Umbilical cord (tissue), 2 donors: ENCODE data around the gene HOXA9. TPM values are rescaled to one million over a fixed set of nuclear protein-coding genes. Genes with fewer than 3 reads are reported as not detected.

Experiments
- DNase-seq: peaks from one replicate; pipeline ENCODE4 v3.0.0-alpha.2; 2015; ENCODE audit warnings: low spot score
- total RNA-seq: library from RNA; depleted of rRNA; stranded (reverse); fragments of >200 nt; gene quantifications from one replicate; pipeline ENCODE4 v1.2.3, GENCODE V29; 2014; ENCODE audit warnings: low replicate concordance; ENCODE audit not compliant: insufficient read depth

The HOXA9 gene
- total RNA-seq, 1 donor from 2014 or later = 18.8 TPM

DNA sequence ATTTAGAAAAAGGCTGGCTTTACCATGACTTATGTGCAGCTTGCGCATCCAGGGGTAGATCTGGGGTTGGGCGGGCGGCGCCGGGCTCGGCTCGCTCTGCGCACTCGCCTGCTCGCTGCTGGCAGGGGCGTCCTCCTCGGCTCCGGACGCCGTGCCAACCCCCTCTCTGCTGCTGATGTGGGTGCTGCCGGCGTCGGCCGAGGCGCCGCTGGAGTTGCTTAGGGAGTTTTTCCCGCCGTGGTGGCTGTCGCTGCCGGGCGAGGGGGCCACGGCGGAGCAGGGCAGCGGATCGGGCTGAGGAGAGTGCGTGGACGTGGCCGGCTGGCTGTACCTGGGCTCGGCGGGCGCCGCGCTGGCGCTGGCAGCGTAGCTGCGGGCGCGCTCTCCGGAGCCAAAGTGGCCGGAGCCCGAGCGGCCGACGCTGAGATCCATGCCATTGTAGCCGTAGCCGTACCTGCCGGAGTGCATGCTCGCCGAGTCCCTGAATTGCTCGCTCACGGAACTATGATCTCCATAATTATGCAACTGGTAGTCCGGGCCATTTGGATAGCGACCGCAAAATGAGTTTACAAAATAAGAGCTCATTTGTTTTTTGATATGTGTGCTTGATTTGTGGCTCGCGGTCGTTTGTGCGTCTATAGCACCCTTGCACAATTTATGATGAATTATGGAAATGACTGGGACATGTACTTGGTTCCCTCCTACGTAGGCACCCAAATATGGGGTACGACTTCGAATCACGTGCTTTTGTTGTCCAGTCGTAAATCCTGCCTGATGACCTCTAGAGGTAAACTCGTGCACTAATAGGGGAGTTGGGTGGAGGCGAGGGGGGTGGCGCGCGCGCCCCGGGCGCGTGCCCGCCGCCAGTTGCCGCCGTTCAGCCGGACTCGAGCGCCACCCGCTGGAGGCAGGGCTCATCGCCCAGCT lies 22.1 kb downstream of the HOXA9 start, which contains the start of gene HOXA5:
HOXA5 (minus strand) TSS at position 659 of the 927 bp plus-strand sequence; CDS start at position 585, 74 bp downstream.
- DNase-seq = peak; percentile 37

DNA sequence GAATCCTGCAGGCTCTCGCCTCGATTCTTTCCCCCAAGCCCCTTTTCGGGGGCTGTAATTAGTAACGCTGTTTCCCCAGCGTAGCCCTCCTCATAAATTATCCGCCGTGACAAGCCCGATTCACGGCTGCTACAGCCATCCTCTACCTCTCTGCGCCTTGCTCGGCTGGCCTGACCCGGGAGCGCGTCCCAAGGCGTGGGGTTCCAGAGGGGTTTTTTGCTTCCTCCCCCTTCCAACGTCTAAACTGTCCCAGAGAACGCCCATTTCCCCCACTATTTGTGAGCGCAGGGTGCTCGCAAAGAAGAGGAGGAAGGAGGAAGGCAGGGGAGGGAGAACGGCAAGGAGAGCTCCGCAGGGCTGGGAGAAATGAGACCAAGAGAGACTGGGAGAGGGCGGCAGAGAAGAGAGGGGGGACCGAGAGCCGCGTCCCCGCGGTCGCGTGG lies 22.7 kb downstream of the HOXA9 start:
- no peak for DNase-seq

DNA sequence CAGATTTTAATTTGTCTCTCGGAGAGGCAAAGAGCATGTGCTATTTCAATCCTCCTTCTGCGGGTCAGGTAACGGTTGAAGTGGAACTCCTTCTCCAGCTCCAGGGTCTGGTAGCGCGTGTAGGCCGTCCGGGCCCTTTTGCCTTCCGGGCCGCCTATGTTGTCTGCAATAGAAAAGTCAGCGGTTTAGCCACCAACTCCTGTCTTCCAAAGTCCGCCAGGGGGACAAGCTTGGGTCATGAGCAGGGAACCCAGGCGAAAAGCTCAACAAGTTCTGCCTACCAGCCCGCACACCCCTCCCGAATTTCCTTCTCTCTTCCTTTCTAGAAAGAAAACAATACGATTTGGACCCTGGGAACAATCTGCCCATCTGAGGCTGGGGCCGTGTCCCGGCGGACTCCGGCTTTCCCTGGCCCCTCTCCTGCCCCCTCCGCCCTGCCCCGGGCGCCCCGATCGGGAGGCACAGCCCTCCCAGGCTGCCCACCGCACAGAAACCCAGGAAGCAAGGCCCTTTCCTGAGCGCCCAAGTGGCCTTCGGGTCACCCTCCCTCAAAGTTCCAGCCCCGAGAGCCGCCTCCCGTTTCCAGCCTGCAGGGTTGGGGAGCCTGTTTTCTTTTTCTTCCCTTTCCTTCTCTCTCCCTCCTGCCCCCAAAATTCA lies 23.3 kb downstream of the HOXA9 start:
- DNase-seq = no peak

DNA sequence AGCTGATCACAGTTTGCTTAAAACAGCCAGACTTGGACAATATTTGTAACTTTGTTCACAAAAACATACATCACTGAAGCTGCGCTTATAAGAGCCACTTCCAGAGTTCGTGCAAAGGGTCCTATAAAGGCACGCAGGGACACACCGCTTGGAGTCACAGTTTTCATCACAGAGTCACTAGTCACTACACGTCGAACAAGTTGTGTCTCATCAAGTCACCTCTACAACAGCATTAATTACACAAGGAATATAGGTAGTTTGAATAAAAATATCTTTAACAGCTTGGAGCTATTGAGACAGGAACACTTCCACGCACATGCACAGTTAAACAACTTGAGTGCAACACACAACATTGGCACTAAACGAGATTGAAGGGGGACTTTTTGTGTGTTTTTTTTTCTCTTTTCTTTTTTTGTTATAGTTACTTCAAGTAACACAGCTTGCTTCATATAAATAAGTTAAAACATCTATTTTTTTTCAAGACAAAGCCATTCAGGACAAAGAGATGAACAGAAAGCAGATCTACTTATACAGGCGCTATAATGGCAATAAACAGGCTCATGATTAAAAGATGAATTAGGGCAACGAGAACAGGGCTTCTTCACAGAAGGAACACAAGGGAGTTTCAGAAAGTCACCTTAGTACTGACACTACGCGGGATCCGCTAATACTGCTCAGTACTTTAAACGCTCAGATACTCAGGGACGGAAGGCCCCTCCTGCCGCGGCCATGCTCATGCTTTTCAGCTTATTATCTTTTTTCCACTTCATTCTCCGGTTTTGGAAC lies 24.0 kb downstream of the HOXA9 start:
- no peak for DNase-seq

DNA sequence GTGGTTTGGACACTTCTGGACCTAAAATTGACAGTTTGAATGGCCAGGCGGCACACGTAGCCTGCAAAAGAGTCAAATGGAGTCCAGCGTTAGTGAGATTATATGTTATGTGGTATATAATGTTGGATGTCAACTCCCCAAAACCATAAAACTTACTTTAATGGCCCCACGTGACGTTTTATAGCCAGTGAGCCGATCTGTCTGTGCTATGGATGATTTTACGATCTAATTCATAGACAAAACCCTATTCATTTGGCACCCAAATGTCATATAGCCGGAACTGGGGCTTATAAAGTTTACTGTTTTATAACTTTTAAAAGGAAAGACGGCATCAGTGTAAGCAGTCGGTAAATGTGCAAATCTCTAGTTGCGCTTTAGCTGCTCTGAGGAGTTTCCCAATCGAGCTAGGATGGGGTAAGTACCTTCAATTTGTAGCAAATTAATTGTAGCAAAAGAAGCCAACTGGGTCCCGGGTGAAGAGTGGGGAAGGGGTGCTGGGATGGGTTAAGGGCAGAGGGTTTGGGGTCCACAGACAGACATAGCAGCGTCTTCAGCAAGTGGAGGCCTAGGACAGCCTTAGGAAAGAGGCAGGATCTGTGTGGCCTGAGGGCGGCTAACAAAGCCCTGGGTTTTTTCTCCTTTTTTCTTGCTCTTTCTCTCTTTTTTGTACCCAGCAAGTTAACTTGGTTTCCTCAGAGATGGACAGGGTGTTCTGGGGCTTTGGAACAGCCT lies 25.0 kb downstream of the HOXA9 start:
- DNase-seq = no peak

DNA sequence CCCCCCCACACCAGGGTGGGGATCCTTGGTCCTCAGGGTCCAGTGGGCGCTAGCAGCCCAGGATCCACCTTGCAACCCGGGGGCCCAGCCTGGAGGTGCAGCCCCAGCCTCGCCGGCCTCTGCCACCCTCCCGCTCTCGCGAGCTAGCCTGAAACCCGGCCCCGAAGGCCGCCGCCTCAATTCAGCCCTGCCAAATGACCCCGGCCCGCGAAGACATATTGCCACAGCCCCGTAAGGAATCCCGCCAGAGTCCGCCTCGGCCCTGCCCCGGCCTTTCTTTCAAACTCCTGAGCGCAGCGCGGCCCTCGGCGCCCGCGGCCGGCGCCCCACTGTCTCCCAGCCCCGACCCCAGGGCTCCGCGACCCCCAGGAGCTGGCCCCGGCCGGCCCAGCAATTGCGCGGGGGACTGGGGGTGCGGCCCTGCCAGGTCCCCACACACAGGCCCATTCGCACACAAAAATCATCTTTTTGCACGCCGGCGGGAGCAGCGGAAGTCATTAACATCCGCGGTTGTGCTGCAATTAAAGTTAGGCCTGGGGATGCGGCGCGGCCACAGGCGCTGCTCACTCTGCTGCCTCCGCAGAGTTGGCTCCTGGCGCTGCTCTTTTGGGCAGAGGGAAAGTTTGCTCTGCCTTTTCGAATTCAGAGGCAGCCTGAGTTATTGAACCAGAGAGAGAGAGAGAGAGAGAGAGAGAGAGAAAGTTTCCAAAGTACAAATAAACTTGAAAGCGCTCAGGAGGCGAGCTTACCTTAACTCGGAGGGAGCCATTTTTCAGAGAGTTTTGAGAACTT lies 25.8 kb downstream of the HOXA9 start:
- no peak for DNase-seq

DNA sequence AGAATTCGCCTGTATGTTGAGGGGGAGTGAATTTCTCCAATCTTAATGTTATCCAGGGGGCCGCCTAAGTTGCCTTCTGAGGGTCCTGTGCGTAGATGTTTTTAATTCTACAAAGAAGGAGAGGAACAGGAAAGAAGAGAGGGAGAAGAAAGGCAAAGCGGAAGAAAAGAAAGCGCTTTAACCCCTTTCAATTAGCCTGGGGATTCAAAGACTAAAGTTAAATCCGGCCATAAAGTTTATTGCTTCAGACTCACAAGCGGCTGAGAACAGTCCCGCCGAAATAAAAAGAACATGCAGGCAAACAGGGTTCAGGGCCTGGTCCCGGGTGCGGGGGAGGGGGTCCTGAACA lies 26.4 kb downstream of the HOXA9 start:
- DNase-seq = no peak

DNA sequence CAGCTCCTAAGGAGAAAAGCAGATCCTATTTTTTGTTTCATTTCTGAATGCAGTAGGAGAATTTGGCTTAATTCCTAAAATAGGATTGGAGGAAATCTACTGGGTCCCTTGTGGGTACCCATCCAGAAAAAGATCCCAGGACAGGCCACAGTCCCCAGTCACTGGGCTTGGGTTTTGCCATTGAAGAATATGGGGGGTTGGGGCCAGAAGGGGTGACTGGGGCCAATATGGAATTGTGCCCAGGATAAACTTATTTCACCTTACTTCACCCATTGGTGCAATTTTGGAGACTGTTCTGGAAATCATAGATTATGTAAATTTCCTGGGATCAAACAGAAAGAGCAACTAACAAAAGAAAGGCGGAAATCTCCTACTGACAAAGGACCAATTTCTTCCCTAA lies 26.9 kb downstream of the HOXA9 start:
- DNase-seq = no peak

DNA sequence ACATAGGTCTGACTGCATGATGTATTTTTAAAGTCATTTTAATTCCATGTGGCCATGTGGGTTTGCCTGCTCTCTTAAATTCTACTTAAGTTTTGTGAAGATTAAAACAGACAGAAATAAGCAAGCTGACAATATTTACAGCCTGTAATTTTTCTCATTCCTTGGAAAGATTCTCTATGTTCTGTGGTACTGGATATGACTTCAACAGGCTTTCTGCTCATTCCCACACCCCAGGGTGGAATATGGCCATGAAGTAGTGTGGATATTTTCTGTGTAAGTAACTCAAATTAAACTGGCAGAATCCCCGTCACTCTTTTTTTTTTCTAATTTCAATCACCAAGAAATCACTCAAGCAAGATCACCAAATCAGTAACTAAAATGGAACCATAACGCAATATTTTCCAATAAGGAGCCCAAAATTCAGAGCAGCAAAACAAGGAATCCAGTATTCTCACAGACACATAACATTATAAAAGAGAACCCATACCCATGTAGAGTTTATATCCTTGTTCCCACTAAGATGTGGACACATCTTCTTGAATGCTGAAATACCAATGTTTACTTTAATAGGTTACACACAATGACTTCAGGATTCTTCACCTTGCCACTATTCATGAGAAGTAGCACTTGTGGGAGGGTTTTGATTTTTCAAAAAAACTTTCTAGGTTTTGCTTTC lies 27.6 kb downstream of the HOXA9 start:
- DNase-seq = no peak

DNA sequence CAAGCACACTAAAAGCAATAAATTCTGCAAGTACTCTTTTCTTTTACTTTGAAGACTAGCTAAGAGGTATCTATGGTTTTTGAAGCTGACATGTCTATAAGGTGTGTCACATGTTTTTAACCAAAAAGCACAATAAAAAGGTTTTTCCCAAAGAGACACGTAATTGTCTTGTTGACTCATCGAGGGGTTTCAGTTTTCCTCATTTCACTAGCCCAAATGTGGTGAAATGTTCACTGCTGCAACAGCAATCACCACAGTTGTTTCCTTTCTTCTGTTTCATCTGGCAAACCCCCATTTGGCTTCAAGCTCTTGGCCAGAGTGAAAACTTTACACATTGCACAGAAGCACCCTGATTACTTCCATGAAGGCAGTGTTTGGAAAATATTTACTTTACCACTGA lies 30.9 kb downstream of the HOXA9 start:
- DNase-seq = no peak

DNA sequence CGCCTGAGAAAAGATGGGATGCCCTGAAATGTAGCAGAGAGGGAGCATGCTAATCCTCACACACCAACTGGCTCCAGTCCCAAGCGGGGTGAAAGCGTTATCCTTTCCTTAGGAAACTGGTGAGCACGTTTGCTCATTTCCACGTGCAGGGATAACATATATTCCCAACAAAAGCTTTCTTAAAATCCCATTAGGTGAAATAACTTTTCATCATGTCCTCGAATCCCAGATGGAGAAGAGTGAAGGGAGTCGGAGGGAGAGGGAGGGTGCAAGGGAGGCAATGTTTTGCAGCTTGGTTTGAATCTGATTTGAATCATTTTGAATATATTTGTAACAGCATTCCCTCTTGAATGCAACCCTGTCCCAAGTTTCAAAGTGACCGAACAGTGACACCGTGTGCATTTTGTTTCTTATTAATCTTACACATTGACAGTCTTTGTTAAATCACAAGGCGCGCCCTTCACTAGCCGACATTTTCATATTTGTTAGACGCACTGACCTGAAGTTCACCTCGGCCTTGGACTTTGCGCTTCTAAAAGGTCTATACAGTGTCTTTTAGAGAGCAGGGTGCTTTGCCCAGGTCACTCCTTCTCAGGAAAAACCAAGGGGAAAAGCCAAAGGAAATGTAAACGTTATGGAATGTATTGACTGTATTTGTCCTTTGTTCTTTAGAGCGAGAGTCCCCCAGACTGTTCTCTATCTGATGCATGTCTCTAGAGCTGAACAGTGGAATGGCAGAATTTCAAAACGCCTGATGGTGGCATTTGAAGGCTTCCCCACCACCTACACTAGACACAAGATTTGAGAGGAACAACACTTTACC lies 31.7 kb downstream of the HOXA9 start:
- DNase-seq = no peak

DNA sequence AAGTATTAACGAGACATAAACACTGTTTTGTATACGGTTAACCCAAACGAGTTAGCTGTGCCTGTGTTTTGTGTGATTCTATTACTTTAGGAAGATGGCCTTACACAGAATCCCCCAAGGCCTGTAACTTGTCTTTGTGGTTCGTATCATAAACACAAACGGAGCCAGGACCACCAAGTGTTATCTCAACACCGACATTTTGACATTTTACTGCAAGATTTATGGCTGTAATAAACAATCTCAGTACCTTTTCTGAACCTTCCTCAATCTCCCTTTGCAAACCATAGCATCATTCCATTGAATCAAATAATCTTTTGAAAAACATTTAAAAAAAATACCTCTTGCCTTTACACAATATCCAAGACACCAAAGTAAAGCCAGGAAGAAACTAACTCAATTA lies 32.4 kb downstream of the HOXA9 start:
- DNase-seq = no peak

DNA sequence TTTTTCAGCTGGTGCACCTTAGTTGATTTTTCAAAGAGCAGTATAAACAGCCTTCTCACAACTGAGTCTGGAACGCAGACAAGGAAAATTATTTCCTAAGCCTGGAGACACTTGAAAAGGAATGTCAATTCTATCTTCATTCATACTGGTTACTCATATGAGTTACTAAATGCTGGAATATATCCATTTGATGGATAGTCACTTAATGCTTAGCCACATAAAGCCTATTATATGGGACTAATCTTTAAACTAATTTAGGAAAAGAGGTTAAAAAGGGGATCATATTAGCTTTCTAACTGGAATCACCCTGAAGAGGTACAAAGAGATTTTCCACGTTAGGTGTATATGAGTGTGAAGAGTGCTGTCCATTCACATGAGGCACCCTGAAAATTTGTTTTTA lies 33.1 kb downstream of the HOXA9 start:
- DNase-seq = no peak

DNA sequence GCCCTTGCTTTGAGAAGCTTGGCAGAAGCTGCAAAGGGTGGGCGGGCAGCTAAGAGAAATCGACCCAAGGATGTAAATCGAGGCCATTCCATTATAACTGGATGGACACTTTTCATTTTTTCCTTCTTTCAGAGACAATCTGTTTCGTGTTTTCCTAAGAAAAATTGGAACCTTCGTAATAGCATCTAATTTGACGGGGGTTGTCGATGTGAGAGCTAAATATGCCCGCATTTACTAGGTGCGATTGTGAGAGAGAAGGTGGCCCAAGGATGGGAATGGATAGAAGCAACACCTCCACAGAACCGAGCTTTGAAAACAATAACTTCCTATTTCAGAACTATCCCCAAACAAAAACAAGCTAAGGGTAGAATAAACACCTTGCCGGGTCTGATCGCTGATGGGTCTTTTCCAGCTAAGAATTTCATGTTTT lies 33.9 kb downstream of the HOXA9 start:
- DNase-seq = no peak

DNA sequence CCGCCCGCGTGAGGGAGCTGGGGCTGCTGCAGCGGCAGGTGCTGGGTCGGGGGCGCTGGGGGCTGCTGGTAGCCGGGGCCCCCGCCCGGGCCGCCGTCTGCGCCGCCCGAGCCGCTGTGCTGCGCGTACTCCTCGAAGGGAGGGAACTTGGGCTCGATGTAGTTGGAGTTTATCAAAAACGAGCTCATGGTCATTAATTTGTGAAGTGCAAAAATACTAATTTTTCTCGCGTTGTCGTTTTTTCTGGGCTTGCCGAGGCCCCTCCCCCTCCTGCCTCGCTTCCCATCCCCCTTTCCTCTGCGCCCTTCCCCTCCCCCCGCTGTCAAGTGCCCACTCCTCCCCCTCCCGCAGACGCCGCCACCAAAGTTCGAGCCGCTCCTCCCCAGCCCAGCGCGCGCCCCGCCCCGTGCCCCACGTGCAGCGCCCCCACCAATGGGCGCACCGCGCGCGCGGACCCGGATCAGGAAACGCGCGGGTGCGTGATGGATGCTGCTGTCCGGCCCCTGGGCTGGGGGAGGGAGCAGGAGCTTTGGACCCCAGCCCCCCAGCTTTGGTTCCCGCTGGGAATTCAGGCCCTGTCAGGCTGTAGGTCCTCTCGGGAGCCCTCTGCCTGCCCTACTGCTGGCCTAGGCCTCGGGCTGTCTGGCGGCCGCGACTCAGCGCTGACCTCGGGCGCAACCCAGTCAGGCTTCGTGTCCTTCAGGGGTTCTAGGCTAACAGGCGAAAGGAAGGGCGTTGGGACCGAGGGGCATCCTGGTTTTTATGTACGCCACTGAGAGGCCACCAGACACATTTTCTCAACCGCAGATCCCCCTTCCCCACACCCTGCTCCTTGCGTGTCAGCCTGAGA lies 34.6 kb downstream of the HOXA9 start, which contains the start of gene HOXA4:
HOXA4 (minus strand) TSS at position 218 of the 850 bp plus-strand sequence; CDS start at position 194, 24 bp downstream.
- DNase-seq = peak; percentile 93

DNA sequence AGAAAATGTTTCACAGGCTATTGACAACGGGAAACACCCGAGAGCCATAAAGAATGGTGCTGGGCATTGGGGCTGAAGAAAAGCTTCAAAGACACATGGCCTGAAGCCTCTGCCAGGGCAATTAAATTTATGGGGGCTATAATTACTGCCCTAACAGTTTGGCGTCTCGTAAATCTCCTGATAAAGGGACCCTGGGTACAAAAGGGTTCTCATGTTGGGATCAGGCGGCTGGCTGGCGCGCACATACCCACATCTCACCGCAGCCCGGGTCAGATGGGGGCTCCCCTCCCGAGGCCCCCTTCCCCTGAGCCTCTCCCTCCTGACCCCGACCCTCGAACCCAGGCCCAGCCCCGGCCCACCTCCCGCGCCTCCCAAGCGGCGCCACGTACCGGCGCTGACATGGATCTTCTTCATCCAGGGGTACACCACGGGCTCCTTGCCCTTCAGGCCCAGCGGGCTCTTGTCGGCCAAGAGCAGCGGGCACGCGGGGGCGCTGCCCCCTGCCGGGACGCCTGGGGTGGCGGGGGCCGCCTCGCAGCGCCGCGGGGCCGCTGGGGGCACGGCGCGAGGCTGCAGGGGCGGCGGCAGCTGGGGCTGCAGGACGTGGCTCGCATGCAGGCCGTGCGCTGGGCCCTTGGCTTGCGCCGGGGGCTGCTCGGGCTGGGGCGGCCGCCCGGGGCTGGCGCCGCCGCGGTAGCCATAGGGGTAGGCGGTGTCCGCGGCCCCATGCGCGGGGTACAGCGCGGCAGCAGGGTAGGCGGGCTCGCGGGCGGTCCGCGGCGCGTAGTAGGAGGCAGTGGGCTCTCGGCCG lies 35.4 kb downstream of the HOXA9 start:
- DNase-seq = no peak
